Heart left ventricle (tissue), 13 donors: ENCODE measurements around the gene SMIM45.

Experiments used
- POLR2A ChIP-seq, 2 donors: fragments of 450-650 bp; IDR thresholded peaks; one replicate each; pipeline ENCODE4 v1.6.1; 2017; ENCODE audit warnings: antibody characterized with exemption in 2 of 2, mild to moderate bottlenecking in 2 of 2, moderate library complexity in 2 of 2
- TF ChIP-seq, protein P1 (sequence below), 12 donors: fragments of 200-600 bp; sonication (generic) in 4 of 12; IDR thresholded peaks; one replicate each; pipeline versions ENCODE4 v1.5.0 to v1.8.0; 2018 to 2022; ENCODE audit warnings: antibody characterized with exemption in 12 of 12, mild to moderate bottlenecking in 5 of 12
- donor health status: ischemic (EF 13 %, LVEDD 7.1; RV severe dilation, severe dysfunction).
- donor health status: DM: no; HTN: yes; CAD: no.
- donor health status: DM: no; HTN: no; CAD: no.
- donor health status: ischemic (EF 25% LVEDD 6.9; RV normal size, moderate dysfunction).
- donor health status: ischemic (EF 25% LVEDD 5.7; RV mildly dilated, moderate dysfunction).
- donor health status: ischemic (EF 35%, LVEDD 5.7; RV mildly dilated, moderate dysfunction).
- donor health status: nonischemic (EF 11% LVEDD 7.7; RV severe dilation, severe dysfunction).
- donor health status: DM: yes; HTN: yes; CAD: no.
- donor health status: PGD.
- donor health status: ischemic (EF 29% LVEDD 5.4; RV normal size, mild dysfunction).
- donor health status: nonischemic (EF 23%, LVEDD 6.1; RV moderate dilation, normal function).

DNA sequence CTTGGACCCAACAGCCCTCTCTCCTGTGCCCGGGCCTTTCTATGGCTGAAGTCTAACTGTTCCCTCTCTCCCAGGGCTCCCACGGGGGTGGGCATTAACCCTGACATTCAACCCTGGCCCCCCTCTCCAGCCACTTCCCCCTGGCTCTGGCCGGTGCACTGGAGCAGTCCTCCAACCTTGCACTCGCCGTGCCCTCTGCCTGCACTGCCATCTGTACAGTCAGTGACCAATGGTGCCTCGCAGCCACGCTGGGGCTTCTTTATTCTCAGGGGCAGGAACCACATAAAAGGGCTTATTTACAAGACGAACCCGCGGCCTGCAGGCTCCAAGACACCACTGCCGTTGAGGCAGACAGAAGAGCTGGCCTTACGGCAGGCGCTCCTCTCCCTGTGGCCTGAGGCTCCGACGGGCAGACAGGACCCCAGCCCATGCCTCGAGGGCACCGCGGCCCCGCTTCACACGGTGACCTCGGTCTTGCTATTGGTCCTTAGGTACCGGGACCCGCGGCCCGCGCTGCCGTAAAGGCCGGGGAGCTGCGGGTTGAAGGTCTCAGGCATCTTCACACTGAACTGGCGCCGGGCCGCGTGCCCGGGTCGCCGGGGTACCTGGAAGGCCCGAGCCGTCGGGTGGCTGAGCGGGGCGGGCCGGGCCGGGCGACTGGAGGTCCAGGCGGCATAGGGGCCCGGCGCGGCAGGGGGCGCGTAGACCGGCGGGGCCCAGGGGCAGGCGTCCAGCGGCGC is 42.5 kb upstream of the SMIM45 start:
- TF ChIP-seq, protein P1, sequence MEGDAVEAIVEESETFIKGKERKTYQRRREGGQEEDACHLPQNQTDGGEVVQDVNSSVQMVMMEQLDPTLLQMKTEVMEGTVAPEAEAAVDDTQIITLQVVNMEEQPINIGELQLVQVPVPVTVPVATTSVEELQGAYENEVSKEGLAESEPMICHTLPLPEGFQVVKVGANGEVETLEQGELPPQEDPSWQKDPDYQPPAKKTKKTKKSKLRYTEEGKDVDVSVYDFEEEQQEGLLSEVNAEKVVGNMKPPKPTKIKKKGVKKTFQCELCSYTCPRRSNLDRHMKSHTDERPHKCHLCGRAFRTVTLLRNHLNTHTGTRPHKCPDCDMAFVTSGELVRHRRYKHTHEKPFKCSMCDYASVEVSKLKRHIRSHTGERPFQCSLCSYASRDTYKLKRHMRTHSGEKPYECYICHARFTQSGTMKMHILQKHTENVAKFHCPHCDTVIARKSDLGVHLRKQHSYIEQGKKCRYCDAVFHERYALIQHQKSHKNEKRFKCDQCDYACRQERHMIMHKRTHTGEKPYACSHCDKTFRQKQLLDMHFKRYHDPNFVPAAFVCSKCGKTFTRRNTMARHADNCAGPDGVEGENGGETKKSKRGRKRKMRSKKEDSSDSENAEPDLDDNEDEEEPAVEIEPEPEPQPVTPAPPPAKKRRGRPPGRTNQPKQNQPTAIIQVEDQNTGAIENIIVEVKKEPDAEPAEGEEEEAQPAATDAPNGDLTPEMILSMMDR (IDR thresholded peaks at IDR 0.05) = no peak
- TF ChIP-seq POLR2A (IDR thresholded peaks at IDR 0.05) = no peak
